SU-DHL-6 (cell line): ENCODE data around the gene IPCEF1.

Experiments used
- H2AFZ ChIP-seq: fragments of 200-600 bp; sonication (generic); 2 replicates; pipeline ENCODE4 v1.6.1; 2014; ENCODE audit warnings: low read depth, mild to moderate bottlenecking, moderate library complexity, mixed read lengths, antibody characterized with exemption, low read length; ENCODE audit not compliant: severe bottlenecking
- H3F3A ChIP-seq: fragments of 200-600 bp; shearing (Covaris generic); 2 replicates; pipeline ENCODE4 v1.6.0; 2016; ENCODE audit warnings: antibody characterized with exemption, mild to moderate bottlenecking; ENCODE audit not compliant: insufficient read depth
- H3K27ac ChIP-seq: fragments of 200-600 bp; sonication (generic); 2 replicates; pipeline ENCODE4 v1.5.1; 2016; ENCODE audit warnings: low read depth, mild to moderate bottlenecking, low read length, moderate library complexity, mixed read lengths
- H3K27me3 ChIP-seq: fragments of 200-600 bp; sonication (generic), shearing (Covaris generic); 2 replicates; pipeline ENCODE4 v1.6.0; 2014; ENCODE audit warnings: mild to moderate bottlenecking, low read length
- H3K36me3 ChIP-seq: fragments of 200-600 bp; sonication (generic); 2 replicates; pipeline ENCODE4 v1.6.1; 2014; ENCODE audit warnings: mild to moderate bottlenecking, low read length, mixed read lengths
- H3K4me2 ChIP-seq: fragments of 300-600, 200-600 bp; shearing (Covaris generic), sonication (generic); 2 replicates; pipeline ENCODE4 v1.6.0; 2014; ENCODE audit warnings: low read length, low read depth, mild to moderate bottlenecking; ENCODE audit not compliant: poor library complexity, severe bottlenecking
- H3K4me3 ChIP-seq: fragments of 200-600 bp; sonication (generic); 2 replicates; pipeline ENCODE4 v1.5.1; 2014; ENCODE audit warnings: antibody characterized with exemption, low read length, mild to moderate bottlenecking, mixed read lengths; ENCODE audit not compliant: insufficient read depth, poor library complexity, severe bottlenecking
- H3K79me2 ChIP-seq: fragments of 200-600 bp; sonication (generic); 2 replicates; pipeline ENCODE4 v1.6.1; 2014; ENCODE audit warnings: mild to moderate bottlenecking, low read length, moderate library complexity; ENCODE audit not compliant: insufficient read depth
- H3K9ac ChIP-seq: fragments of 200-600 bp; sonication (generic); 2 replicates; pipeline ENCODE4 v1.7.0; 2014; ENCODE audit warnings: mild to moderate bottlenecking, low read length
- H3K9me2 ChIP-seq: fragments of 200-600 bp; sonication (generic); replicated peaks from 2 replicates; pipeline ENCODE4 v1.6.1; 2014; ENCODE audit warnings: low read length; ENCODE audit not compliant: insufficient read depth
- H3K9me3 ChIP-seq: fragments of 200-600 bp; sonication (generic); 2 replicates; pipeline ENCODE4 v1.6.1; 2014; ENCODE audit warnings: low read length, mixed read lengths; ENCODE audit not compliant: insufficient read depth
- H4K20me1 ChIP-seq: fragments of 200-600 bp; sonication (generic); 2 replicates; pipeline ENCODE4 v1.6.1; 2014; ENCODE audit warnings: low read depth, mild to moderate bottlenecking, antibody characterized with exemption, low read length, moderate library complexity, mixed read lengths
- EZH2phosphoT487 ChIP-seq: fragments of 200-600 bp; sonication (generic), shearing (Covaris generic); conservative IDR thresholded peaks from 2 replicates; pipeline ENCODE4 v1.6.1; 2018; ENCODE audit warnings: mild to moderate bottlenecking, antibody characterized with exemption, low read length, moderate library complexity, mixed read lengths
- TF ChIP-seq, protein P1 (sequence below): fragments of 200-600 bp; sonication (generic); IDR thresholded peaks from one replicate; pipeline ENCODE4 v1.5.1; 2017; ENCODE audit warnings: antibody characterized with exemption, mild to moderate bottlenecking, low read length, moderate library complexity; ENCODE audit not compliant: insufficient read depth, poor library complexity, severe bottlenecking

Gene IPCEF1

GRCh38 chr6:154292066-154292465 lies 64.5 kb downstream of the IPCEF1 start:
- Histone ChIP-seq H3K36me3 (no peaks in the 10 kb centered on the region), H3K9ac (no peak overlapping the region), H3K9me3 (no peaks in the 10 kb centered on the region), H4K20me1 (no peaks in the 10 kb centered on the region), H3K4me3 (no peak overlapping the region), H3K27ac (no peak overlapping the region), H2AFZ (no peak overlapping the region), H3K4me2 (no peak overlapping the region), H3F3A (no peaks in the 10 kb centered on the region), H3K9me2 (no peaks in the 10 kb centered on the region), H3K79me2 (no peaks in the 10 kb centered on the region), H3K27me3 (no peaks in the 10 kb centered on the region)
- TF ChIP-seq EZH2phosphoT487, result no peak
- TF ChIP-seq, protein P1, sequence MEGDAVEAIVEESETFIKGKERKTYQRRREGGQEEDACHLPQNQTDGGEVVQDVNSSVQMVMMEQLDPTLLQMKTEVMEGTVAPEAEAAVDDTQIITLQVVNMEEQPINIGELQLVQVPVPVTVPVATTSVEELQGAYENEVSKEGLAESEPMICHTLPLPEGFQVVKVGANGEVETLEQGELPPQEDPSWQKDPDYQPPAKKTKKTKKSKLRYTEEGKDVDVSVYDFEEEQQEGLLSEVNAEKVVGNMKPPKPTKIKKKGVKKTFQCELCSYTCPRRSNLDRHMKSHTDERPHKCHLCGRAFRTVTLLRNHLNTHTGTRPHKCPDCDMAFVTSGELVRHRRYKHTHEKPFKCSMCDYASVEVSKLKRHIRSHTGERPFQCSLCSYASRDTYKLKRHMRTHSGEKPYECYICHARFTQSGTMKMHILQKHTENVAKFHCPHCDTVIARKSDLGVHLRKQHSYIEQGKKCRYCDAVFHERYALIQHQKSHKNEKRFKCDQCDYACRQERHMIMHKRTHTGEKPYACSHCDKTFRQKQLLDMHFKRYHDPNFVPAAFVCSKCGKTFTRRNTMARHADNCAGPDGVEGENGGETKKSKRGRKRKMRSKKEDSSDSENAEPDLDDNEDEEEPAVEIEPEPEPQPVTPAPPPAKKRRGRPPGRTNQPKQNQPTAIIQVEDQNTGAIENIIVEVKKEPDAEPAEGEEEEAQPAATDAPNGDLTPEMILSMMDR, result no peak

DNA sequence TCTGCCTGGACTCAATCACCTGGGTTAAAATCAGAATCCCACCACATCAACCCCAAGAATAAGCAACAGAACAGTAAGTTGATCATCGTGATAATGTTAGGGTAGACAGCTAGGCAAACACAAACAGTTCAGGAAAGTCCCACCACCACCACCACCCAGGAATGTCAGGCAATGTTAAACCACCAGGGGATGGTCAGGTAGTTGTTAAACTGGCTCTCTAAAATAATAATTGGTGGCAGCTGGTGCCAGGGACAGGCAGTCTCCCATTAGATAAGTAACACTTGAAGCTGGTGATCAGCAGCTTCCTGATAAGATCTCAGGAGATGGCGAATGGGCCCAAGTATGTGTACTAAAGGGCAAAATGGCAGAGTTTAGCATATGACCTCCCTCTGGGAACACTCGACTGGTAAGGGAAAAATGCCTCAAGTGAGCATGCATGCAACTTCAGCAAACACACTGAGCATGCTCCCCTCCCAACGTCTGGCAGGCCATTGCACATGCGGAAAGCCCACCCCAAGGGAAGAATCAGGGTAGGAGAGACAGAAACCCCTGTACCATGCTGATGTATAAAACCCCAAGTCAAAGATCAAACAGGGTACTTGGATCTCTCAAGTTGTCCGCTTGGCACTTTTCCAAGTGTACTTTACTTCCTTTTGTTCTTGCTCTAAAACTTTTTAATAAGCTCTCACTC lies 66.6 kb downstream of the IPCEF1 start:
- TF ChIP-seq, protein P1, result no peak
- TF ChIP-seq EZH2phosphoT487, result no peak
- Histone ChIP-seq H3K4me2 (no peak overlapping the region), H3K9ac (no peak overlapping the region)

GRCh38 chr6:154285826-154286225 lies 70.8 kb downstream of the IPCEF1 start:
- no peaks in the 10 kb centered on the region for H3F3A ChIP-seq

More for the DNA sequence above, 66.6 kb downstream of the IPCEF1 start:
- Histone ChIP-seq H3K27ac (no peak overlapping the region), H3K79me2 (no peaks in the 10 kb centered on the region), H2AFZ (no peak overlapping the region), H3K4me3 (no peak overlapping the region), H3K9me3 (no peaks in the 10 kb centered on the region), H4K20me1 (no peaks in the 10 kb centered on the region), H3F3A (no peaks in the 10 kb centered on the region), H3K36me3 (no peaks in the 10 kb centered on the region), H3K27me3 (no peaks in the 10 kb centered on the region), H3K9me2 (no peaks in the 10 kb centered on the region)

More at GRCh38 chr6:154285826-154286225, 70.8 kb downstream of the IPCEF1 start:
- no peak overlapping the region for H3K27ac ChIP-seq
- H3K9me2 ChIP-seq, result no peaks in the 10 kb centered on the region
- TF ChIP-seq EZH2phosphoT487, result no peak
- TF ChIP-seq, protein P1, result no peak
- H3K36me3 ChIP-seq, result no peaks in the 10 kb centered on the region
- H3K9me3 ChIP-seq, result no peaks in the 10 kb centered on the region
- no peak overlapping the region for H3K4me3 ChIP-seq
- H3K79me2 ChIP-seq, result no peaks in the 10 kb centered on the region
- H3K4me2 ChIP-seq, result no peak overlapping the region
- no peaks in the 10 kb centered on the region for H3K27me3 ChIP-seq
- no peaks in the 10 kb centered on the region for H4K20me1 ChIP-seq
- H3K9ac ChIP-seq, result no peak overlapping the region
- no peak overlapping the region for H2AFZ ChIP-seq
